Stimulated activated CD4-positive, alpha-beta T cell treated with anti-CD3 and anti-CD28 coated beads, Interleukin-15, amount 100 ng/mL, for 24 hours (primary cell): Measurements from ENCODE around the gene TEX54.
"Not testable (repeated sequence)": the region's sequence is repeated elsewhere in the genome, so short reads cannot be mapped to it uniquely, and the experiment has no call there.

Experiments
- DNase-seq: peaks from one replicate; pipeline ENCODE4 v3.0.0-alpha.2; 2020

The TEX54 gene

DNA sequence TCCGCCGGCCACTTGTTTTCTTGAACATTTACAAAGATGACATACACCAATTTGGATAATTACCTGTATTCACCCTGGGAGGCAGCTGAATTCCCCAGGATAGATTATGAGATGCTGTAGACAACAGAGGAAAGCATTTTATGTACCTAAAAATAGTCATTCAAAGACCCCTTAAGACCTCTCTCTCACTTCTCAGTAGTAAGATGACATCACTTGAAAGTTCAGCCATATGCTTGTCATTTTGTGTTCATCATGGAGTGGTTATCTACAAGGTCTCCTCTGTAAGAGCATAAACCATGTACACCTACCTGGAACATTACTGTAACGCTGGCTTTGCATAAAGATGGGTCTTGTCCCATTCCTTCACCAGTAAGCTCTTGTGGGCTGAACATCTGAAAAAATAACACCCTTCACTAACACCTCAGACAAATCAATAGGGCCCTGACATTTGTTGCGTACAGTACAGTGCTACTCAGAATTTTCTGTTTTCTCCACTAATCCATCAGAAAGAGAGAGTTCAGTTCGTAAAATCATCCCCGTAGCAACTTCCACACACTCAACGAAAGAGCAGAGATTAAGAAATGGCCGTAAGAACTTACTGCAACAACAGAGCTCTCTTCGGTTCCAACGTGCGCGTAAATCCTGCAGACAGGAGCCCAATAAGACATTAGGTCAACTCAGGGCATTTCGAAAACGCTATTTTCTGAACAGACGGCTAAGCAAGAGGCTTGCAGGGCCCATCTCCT is 22.4 kb upstream of the TEX54 start:
- no peak for DNase-seq

GRCh38 chr11:62854013-62854824 is 21.6 kb upstream of the TEX54 start:
- peak; percentile 53 for DNase-seq

DNA sequence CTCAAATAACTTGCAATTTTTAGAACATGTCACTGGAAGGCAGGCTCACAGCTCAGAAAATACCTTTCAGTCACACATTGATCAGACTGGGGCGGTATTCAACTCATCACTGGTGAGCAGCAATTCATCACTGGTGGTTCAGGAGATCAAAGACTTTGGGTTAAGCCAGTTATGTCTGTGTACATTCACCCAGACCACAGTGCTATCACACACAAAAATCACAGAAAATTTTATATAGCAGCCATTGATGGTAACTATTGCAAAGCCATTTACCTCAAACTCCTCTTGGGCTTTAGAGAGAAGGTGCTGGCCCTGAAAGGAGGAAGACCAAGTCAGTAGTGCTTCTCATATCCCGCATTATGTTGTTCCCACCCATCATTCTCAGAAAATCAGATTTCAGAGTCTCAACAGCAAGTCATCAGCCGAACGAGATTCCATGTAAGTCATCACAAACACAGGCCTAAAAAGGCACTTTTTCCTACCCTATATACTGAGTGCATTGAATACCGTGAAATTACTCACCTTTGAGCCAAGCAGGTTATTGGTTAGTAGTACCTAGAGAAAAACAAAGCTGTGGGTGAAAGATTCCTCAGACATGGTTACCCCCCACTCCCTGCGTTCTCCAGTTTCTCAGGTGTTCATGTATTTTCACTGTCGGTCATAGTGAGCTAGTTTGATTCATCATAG is 20.8 kb upstream of the TEX54 start:
- DNase-seq = peak; percentile 30

DNA sequence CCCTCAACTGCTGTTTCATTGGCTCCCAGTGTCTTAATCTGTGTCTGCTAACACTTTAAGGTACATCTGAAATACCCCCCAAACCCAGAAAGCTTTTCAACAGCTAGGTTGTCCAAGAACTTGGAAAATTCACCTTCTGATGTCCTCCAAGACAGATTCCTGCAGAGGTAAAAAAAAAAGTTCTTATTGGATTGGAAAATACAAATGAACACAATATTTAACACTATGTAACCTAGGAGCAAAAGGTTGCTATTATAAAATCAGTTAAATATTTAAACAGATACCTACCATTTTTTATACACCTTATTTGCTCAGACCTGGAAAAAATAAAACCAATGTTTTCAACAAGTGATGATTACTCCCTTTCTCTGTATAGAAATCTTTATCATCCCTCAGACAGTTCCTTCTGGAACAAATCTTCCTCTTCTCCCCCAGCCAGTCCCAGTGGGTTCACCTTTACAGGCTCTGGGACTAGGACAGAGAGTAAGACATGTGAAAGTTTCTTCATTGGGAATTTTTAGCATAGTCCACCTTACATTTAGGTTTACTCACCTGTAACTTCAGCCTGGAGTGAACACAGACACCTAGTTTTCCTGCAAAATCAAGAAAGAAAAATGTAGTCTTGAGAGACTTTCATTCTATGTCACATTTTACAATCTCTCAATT is 20.0 kb upstream of the TEX54 start:
- DNase-seq = no peak

GRCh38 chr11:62851807-62852522 is 19.3 kb upstream of the TEX54 start:
- DNase-seq = no peak

DNA sequence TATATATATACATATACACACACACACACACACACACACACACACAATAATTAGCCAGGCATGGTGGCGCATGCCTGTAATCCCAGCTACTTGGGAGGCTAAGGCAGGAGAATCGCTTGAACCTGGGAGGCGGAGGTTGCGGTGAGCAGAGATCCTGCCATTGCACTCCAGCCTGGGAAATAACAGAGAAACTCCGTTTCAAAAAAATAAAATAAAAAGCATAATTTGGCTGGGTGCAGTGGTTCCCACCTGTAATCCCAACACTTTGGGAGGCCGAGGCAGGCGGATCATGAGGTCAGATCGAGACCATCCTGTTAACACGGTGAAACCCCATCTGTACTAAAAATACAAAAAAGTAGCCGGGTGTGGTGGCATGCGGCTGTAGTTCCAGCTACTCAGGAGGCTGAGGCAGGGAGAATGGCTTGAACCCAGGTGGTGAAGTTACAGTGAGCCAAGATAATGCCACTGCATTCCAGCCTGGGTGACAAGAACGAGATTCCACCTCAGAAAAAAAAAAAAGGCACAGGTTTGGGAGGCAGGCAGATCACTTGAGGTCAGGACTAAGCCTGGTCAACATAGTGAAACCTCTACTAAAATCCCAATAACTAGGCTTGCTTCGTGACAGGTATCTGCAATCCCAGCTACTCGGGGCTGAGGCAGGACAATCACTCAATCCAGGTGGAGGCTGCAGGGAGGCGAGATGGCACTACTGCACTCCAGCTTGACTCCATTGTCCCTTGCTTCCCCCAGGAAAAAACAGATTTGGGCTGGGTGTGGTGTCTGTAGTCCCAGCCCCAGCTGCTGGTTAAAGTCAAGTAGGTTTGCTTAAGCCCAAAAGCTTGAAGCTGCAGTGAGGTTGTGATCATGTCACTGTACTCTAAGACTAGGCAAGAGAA is 18.5 kb upstream of the TEX54 start:
- peak; percentile 62 for DNase-seq

DNA sequence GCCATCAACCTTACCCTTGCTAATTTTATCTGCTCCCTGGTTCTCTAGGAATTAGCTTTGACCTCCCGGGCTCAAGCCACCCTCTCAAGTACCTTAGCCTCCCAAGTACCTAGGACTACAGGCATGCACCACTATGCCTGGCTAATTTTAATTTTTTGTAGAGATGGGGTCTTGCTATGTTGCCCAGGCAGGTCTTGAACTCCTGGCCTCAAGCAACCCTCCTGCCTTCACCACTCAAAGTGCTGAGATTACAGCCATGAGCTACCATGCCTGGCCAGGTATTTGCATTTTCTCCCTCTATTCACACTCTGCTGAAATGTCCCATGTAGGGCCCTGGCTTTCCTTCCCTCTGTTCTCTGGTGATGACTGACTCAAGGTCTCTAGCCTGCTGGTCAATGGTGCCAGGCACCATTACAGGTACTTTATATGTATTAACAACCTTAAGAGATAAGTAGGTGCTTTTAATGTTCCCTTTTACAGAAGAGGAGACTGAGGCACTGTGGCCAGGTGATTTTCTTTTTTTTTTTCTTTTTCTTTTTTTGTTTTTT is 15.2 kb upstream of the TEX54 start:
- no peak for DNase-seq

DNA sequence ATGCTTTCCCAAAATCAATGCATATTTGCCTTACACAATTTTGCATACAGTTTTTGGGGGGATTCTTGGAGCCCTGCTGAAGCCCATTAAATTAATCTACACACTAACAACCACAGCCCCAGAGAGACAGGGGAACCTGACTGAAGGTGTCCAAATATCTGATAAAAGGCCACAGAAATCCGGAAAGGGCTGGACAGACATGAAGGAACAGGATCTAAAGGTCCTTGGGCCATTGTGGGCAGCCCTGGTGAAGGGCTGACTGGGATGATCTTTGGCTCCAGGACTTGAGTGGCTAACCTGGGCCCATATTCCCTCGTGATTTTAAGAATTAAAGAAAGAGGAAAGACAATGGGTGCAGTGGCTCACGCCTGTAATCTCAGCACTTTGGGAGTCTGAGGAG is 13.5 kb upstream of the TEX54 start:
- DNase-seq = no peak

GRCh38 chr11:62844154-62844553 is 11.5 kb upstream of the TEX54 start:
- no peak for DNase-seq

DNA sequence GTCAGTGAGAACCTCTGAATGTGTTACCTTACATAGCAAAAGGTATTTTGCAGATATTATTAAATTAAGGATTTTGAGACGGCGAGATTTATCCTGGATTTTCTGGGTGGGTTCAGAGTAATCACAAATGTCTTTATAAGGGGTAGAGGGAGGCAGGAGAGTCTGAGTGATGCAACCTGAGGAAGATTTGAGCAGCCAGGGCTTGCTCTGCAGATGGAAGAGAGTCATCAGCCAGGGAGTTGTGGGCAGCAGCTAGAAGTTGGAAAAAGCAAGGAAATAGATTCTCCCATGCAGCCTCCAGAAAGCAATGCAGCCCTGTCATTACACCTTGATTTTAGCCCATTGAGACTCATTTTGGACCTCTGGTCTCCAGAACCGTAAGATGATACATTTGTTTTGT is 10.8 kb upstream of the TEX54 start:
- DNase-seq = no peak

DNA sequence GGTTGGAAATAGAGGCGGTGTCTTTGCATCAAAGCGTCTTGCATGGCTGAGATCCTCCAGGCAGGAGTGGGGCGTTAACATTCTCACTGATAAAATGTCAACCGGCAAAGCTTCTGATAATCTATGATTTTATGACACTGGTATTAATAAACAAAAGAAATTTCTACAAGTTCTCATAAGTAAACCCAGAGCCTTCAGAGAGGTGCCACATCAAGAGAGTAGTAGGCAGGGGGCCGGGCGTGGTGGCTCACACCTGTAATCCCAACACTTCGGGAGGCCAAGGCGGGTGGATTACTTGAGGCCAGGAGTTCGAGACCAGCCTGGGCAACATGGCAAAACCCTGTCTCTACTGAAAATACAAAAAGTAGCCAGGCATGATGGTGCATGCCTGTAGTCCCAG is 10.2 kb upstream of the TEX54 start:
- not testable (repeated sequence) for DNase-seq

DNA sequence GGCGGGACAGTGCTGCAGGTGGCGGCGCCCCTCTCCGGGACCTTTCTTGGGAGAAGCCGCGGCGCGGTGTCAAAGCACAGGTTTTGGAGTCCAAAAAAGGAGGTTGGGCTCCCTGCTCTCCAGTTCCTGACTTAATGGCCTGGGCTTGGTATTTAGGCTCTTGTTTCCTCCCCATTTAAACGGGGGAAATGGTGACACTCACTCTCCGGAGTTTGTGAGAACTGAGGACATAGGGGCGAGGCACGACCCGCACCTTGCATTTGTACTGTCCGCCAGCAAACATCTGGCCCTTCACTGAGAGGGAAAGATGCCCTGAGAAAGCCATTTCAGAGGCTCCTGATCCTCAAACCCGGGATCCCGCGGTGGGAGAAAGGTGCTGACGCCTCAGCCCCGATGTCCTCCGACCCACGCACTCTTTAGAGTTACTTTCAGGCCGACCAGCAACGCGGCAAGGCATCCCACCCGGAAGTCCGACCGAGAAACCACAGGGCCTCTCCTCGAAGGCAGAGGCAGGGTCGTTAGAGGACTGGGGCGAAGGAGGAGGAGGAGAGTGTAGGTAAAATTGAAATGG is 9.6 kb upstream of the TEX54 start:
- peak; percentile 67 for DNase-seq

DNA sequence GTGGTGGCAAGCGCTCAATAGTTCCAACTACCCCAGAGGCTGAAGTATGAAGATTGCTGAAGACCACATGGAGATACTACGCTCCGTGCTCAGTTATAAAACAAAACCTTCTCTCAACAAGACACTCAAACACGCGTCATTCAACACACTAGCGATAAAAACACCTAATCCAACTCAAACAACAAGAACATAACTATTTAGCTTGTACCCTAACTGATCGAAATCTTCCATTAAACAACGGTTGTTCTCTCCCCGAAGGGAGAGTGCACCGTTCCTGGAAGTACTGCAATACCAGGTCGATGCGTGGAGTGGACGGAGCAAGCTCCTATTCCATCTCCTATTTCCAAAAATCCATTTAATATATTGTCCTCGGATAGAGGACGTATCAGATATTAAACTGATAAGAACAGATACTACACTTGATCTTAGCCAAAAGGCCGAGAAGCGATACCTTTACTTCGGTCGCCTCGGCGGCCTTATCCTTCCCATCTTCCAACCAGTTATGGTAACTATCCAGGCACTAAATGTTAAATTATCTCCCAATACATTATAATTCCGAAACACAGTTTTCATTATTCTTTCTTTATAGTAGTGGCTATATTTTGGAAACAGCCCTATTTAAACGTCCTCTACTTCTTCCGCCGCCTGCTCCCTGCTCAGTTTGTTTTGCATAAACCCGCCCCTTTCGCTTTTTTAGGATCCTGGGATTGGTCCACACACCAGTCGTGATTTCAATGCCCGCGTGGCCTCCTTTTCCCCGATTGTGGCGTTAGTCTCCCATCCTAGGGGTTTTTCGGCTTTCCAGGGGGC is 8.9 kb upstream of the TEX54 start:
- DNase-seq = peak; percentile 84

GRCh38 chr11:62840721-62841360 is 8.2 kb upstream of the TEX54 start:
- DNase-seq = peak; percentile 90

GRCh38 chr11:62839050-62839945 is 6.7 kb upstream of the TEX54 start, which contains the start of gene WDR74:
Gene WDR74 (minus strand): TSS chr11:62839590. CDS start chr11:62839570, 20 bp downstream.
- peak; percentile 94 for DNase-seq

DNA sequence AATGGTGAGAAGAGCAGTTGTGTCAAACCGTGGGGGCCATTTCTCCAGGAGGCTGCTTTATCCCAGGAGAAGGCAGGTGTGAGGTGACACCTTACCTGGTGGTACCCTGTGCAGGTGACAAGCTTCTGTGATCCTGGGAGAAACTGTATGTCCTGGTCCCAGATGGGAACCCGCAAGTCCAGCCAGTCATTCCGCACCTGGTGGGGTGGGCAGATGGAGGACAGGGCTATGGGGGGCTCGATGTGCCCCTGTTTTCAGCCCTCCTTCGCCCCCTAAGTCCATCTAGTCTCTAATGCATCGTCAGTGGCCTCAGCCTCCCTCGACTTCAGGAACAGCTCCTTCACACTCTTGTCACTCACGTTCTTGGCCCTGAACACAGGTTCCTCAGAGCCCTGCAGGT is 2.7 kb upstream of the TEX54 start:
- no peak for DNase-seq

- DNase-seq = peak; percentile 100
These were observed 913 bp downstream of the TEX54 start, which contains the start of gene STX5 for GRCh38 chr11:62831520-62832335. Gene STX5 (minus strand): TSS chr11:62832051. CDS start chr11:62831243, 808 bp downstream.
